Endodermal cell (in vitro differentiated cells): ENCODE data around the gene FBN2. TPM values are rescaled to one million over a fixed set of nuclear protein-coding genes. Genes with fewer than 3 reads are reported as not detected.
A peak's percentile ranks its signal among the peaks of the same experiment; 100 is the strongest.

Experiments
- DNase-seq: peaks from one replicate; pipeline ENCODE4 v3.0.0-alpha.2; 2017
- H3K27ac ChIP-seq: 2 replicates; pipeline ENCODE4 v1.5.1; 2013; ENCODE audit warnings: mild to moderate bottlenecking, low read depth, low read length, moderate library complexity
- H3K27me3 ChIP-seq: 2 replicates; pipeline ENCODE4 v1.6.1; 2013; ENCODE audit warnings: mild to moderate bottlenecking, low read length, moderate library complexity; ENCODE audit not compliant: insufficient read depth, control insufficient read depth, poor library complexity, severe bottlenecking
- H3K36me3 ChIP-seq: 2 replicates; pipeline ENCODE4 v1.7.0; 2013; ENCODE audit warnings: mild to moderate bottlenecking, low read length, moderate library complexity; ENCODE audit not compliant: control insufficient read depth, insufficient read depth
- H3K4me1 ChIP-seq: one replicate; pipeline ENCODE4 v1.7.0; 2013; ENCODE audit warnings: low read length; ENCODE audit not compliant: control insufficient read depth, insufficient read depth
- H3K4me3 ChIP-seq: 2 replicates; pipeline ENCODE4 v1.5.1; 2013; ENCODE audit warnings: mild to moderate bottlenecking, low read length, moderate library complexity
- H3K9ac ChIP-seq: 2 replicates; pipeline ENCODE4 v1.6.1; 2013; ENCODE audit warnings: mild to moderate bottlenecking, low read length, moderate library complexity; ENCODE audit not compliant: poor library complexity, severe bottlenecking; ENCODE audit errors: extremely low read depth
- H3K9me3 ChIP-seq: 2 replicates; pipeline ENCODE4 v1.6.1; 2013; ENCODE audit warnings: mild to moderate bottlenecking, low read length, moderate library complexity; ENCODE audit not compliant: control insufficient read depth
- H3K27ac Mint-ChIP-seq: 2 replicates; pipeline ENCODE4 v1.8.0; 2020; ENCODE audit warnings: mixed read lengths
- H3K27me3 Mint-ChIP-seq: 2 replicates; pipeline ENCODE4 v1.8.0; 2021; ENCODE audit warnings: mild to moderate bottlenecking, mixed read lengths; ENCODE audit not compliant: insufficient read depth
- H3K36me3 Mint-ChIP-seq: 2 replicates; pipeline ENCODE4 v1.8.0; 2020; ENCODE audit warnings: low read depth, mixed read lengths
- H3K4me1 Mint-ChIP-seq: 2 replicates; pipeline ENCODE4 v1.8.0; 2020; ENCODE audit warnings: mixed read lengths
- H3K4me3 Mint-ChIP-seq: 2 replicates; pipeline ENCODE4 v1.8.0; 2020; ENCODE audit warnings: mild to moderate bottlenecking, moderate library complexity, mixed read lengths
- H3K9me3 Mint-ChIP-seq: 2 replicates; pipeline ENCODE4 v1.8.0; 2020; ENCODE audit warnings: mild to moderate bottlenecking, mixed read lengths
- WGBS, 2 experiments: methylation state at CpG; one replicate each; pipeline versions ENCODE4 v1.1.5 to v1.1.7; 2013; ENCODE audit warnings: missing lambda C conversion rate in 2 of 2, mixed read lengths in 1 of 2; ENCODE audit not compliant: insufficient coverage in 1 of 2, insufficient read length in 1 of 2; 5-methylcytosine and 5-hydroxymethylcytosine counted together
- long read RNA-seq, 4 experiments: library from polyadenylated mRNA in 2 of 4; library from RNA in 1 of 4; library from capped mRNA in 1 of 4; stranded (forward) in 3 of 4; unstranded in 1 of 4; transcript quantifications; one replicate each; pipeline ENCODE4 v2.0.0, GENCODE V29; 2020 to 2021; ENCODE audit warnings: inconsistent platforms in 1 of 4
- polyA plus RNA-seq, 2 experiments: library from polyadenylated mRNA; stranded (reverse); fragments of 50-300 nt; gene quantifications; one replicate each; pipeline ENCODE4 v1.2.3, GENCODE V29; 2013
- total RNA-seq, 2 donors: library from RNA; stranded (reverse); fragmentation: NEBNext Ultra II Directional in 1 of 2; extraction: Animal tissue kit (Norgen Biotek cat#: 25700) in 1 of 2; gene quantifications; 2 replicates in 1 of 2; 3 replicates in 1 of 2; pipeline ENCODE4 v1.2.1, GENCODE V29; 2021
- TF ChIP-seq, protein P1 (sequence below): fragments of 200-600 bp; sonication (generic); conservative IDR thresholded peaks from 2 replicates; pipeline ENCODE4 v1.5.0; 2021; ENCODE audit warnings: antibody characterized with exemption, mild to moderate bottlenecking

The FBN2 gene
- total RNA-seq = 100 to 1,000 TPM; 131 to 212 TPM
- polyA plus RNA-seq (2013, experiment 1 of 2) = 58.7 TPM
- 61.4 TPM for polyA plus RNA-seq (2013, experiment 2 of 2)
- long read RNA-seq, experiment 1, partial matches to known transcripts = 33 of 74 reads
- long read RNA-seq, experiment 1, other reads (novel, unspliced or antisense) = 41 of 74 reads
- long read RNA-seq, experiment 2, full-length matches to known transcripts = 14 of 105 reads
- long read RNA-seq, experiment 2, partial matches to known transcripts = 79 of 105 reads
- long read RNA-seq, experiment 2, other reads (novel, unspliced or antisense) = 12 of 105 reads
- long read RNA-seq, experiment 3, transcript FBN2-207 (7 exons, 1,977 nt) = major isoform, 5 of 110 reads
- long read RNA-seq, experiment 3, partial matches to known transcripts = 91 of 110 reads
- long read RNA-seq, experiment 3, other reads (novel, unspliced or antisense) = 13 of 110 reads
- long read RNA-seq, experiment 4, partial matches to known transcripts = 2 of 2 reads
- long read RNA-seq, experiment 4, other reads (novel, unspliced or antisense) = 0 of 2 reads

DNA sequence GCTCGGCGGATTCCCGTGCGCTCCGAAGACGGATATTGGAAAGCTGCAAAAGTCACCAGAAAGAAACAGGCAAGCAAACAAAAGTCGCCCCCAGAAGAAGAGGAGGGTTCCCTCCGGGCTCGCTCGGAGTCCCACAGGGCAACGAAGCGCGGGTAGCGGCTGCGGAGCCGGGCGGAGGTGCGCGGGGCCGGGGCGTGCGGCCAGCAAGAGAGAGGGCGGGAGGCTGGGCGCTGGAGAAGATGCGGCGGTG is at the start of gene FBN2:
Gene FBN2 (minus strand): TSS at position 246 of the 250 bp plus-strand sequence. CDS start 642 bp downstream, outside the sequence.
- Mint-ChIP-seq H3K27ac (no peak within 1 kb of the TSS), H3K27me3 (peaks cover 52% of the 10 kb centered on the region), H3K4me3 (peak within 1 kb of the TSS; percentile 63), H3K4me1 (peaks cover 4% of the 10 kb centered on the region), H3K9me3 (no peaks in the 10 kb centered on the region), H3K36me3 (peaks cover 16% of the 10 kb centered on the region)
- DNase-seq = no peak
- Histone ChIP-seq H3K9ac (peak within 1 kb of the TSS; percentile 58), H3K27ac (peak within 1 kb of the TSS; percentile 77), H3K4me3 (peak within 1 kb of the TSS; percentile 70), H3K4me1 (no peaks in the 10 kb centered on the region), H3K36me3 (no peaks in the 10 kb centered on the region), H3K27me3 (peaks cover 10% of the 10 kb centered on the region), H3K9me3 (no peaks in the 10 kb centered on the region)
- TF ChIP-seq, protein P1, sequence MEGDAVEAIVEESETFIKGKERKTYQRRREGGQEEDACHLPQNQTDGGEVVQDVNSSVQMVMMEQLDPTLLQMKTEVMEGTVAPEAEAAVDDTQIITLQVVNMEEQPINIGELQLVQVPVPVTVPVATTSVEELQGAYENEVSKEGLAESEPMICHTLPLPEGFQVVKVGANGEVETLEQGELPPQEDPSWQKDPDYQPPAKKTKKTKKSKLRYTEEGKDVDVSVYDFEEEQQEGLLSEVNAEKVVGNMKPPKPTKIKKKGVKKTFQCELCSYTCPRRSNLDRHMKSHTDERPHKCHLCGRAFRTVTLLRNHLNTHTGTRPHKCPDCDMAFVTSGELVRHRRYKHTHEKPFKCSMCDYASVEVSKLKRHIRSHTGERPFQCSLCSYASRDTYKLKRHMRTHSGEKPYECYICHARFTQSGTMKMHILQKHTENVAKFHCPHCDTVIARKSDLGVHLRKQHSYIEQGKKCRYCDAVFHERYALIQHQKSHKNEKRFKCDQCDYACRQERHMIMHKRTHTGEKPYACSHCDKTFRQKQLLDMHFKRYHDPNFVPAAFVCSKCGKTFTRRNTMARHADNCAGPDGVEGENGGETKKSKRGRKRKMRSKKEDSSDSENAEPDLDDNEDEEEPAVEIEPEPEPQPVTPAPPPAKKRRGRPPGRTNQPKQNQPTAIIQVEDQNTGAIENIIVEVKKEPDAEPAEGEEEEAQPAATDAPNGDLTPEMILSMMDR = no peak
- WGBS, 2 experiments = 0% methylated on average over 4 to 26 of the region's 26 CpGs

GRCh38 chr5:128587275-128587674 is 49.2 kb upstream of the FBN2 start:
- no peak for DNase-seq
- no peaks in the 10 kb centered on the region for H3K36me3 ChIP-seq
- H3K27ac Mint-ChIP-seq = no peak overlapping the region
- H3K4me1 Mint-ChIP-seq = peaks cover 13% of the 10 kb centered on the region
- H3K36me3 Mint-ChIP-seq = no peaks in the 10 kb centered on the region
- peaks cover 9% of the 10 kb centered on the region for H3K9me3 ChIP-seq
- H3K4me3 Mint-ChIP-seq = no peak overlapping the region
- WGBS, 2 experiments = 100% methylated on average over 2 of the region's 2 CpGs; no CpG with 5 or more reads in 1 of the 2 experiments
- peaks cover 28% of the 10 kb centered on the region for H3K27me3 Mint-ChIP-seq
- H3K27ac ChIP-seq = no peak overlapping the region
- H3K9me3 Mint-ChIP-seq = peaks cover 6% of the 10 kb centered on the region
- no peak overlapping the region for H3K9ac ChIP-seq
- no peak overlapping the region for H3K4me3 ChIP-seq
- TF ChIP-seq, protein P1 = no peak
- peaks cover 8% of the 10 kb centered on the region for H3K4me1 ChIP-seq
- peaks cover 14% of the 10 kb centered on the region for H3K27me3 ChIP-seq

GRCh38 chr5:128586848-128587247 is 48.8 kb upstream of the FBN2 start:
- H3K27me3 Mint-ChIP-seq = peaks cover 28% of the 10 kb centered on the region
- Histone ChIP-seq H3K4me3 (no peak overlapping the region), H3K4me1 (peaks cover 7% of the 10 kb centered on the region), H3K9me3 (peaks cover 10% of the 10 kb centered on the region), H3K27ac (no peak overlapping the region), H3K36me3 (no peaks in the 10 kb centered on the region), H3K27me3 (peaks cover 14% of the 10 kb centered on the region), H3K9ac (no peak overlapping the region)
- 83% methylated on average over 1 of the region's 1 CpG; no CpG with 5 or more reads in 1 of the 2 experiments for WGBS, 2 experiments
- no peak overlapping the region for H3K27ac Mint-ChIP-seq
- no peaks in the 10 kb centered on the region for H3K36me3 Mint-ChIP-seq
- no peak for DNase-seq
- H3K4me1 Mint-ChIP-seq = peaks cover 9% of the 10 kb centered on the region
- TF ChIP-seq, protein P1 = no peak
- H3K4me3 Mint-ChIP-seq = no peak overlapping the region
- peaks cover 6% of the 10 kb centered on the region for H3K9me3 Mint-ChIP-seq
